ENCODE data around the gene SPATA2L. TPM values are rescaled to one million over a fixed set of nuclear protein-coding genes. Genes with fewer than 3 reads are reported as not detected.

The SPATA2L gene, protein sequence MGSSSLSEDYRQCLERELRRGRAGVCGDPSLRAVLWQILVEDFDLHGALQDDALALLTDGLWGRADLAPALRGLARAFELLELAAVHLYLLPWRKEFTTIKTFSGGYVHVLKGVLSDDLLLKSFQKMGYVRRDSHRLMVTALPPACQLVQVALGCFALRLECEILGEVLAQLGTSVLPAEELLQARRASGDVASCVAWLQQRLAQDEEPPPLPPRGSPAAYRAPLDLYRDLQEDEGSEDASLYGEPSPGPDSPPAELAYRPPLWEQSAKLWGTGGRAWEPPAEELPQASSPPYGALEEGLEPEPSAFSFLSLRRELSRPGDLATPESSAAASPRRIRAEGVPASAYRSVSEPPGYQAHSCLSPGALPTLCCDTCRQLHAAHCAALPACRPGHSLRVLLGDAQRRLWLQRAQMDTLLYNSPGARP
- total RNA-seq, result 10.9 and 12.9 TPM in 2 replicates

DNA sequence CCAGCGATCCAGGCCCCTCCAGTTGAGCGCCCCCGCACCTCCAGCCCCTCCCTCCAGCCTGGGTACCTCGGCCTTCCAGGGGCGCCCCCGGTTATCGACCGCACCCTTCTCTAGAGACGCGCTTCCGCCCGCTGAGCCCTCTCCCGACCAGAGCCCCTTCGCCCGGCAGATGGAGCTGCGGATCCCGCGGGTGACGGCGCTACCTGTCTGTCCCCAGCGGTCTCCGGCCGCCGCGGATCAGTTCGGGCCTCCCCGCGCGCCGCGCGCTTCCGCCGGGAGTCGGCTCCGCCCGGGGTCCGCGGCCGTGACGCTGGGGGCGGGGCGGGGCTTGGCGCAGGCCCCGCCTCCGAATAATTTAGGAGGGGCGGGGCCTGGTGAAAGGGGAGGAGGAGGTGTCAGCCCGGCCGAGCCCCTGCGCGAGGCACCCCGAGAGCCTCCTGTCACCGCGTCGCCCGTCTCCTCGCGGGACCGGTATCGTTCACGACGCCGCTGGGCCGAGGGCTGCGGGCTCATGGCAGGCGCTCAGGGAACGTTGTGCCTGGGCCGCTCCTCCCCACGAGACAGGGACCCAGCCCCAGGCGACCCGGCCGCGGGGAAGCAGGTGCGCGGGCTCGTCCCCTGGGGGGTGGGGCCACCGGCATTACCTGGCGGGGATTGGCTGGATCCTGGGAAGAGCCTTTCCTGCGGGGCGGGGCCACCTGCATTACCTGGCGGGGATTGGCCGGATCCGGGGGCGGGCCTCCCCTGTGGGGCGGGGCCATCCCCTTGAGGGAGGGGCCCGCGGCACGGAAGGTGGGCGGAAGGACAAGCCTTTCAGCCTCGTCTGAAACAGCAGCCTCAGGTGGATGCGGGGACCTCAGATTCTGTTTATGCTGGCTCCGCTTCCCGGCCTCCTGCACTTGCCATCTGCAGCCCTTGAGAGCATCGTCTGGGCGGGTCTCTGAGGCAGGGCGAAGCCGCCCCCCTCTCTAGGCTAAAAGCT is at the start of gene SPATA2L:
TSS of gene SPATA2L (minus strand) at position 281 of the 982 bp plus-strand sequence. CDS start 473 bp downstream, outside the sequence.
- Mint-ChIP-seq H3K36me3 (ENCODE audit: low read depth) (peaks cover 4% of the 10 kb centered on the region), H3K4me1 (ENCODE audit: low read depth) (peaks cover 16% of the 10 kb centered on the region), H3K27me3 (ENCODE audit: low read depth) (no peaks in the 10 kb centered on the region), H3K9me3 (no peaks in the 10 kb centered on the region), H3K4me3 (ENCODE audit: low read depth) (peak within 1 kb of the TSS; percentile 83), H3K27ac (peak within 1 kb of the TSS; percentile 76)
- intact Hi-C loops (cut with micrococcal nuclease), result loop anchor here (1.0 to 5.0 kb wide), 3 partner anchors 15 to 271 kb away; partner anchors contain the start of genes CDK10 and ZNF276
- DNase-seq (ENCODE audit: low spot score), result peak; percentile 96

DNA sequence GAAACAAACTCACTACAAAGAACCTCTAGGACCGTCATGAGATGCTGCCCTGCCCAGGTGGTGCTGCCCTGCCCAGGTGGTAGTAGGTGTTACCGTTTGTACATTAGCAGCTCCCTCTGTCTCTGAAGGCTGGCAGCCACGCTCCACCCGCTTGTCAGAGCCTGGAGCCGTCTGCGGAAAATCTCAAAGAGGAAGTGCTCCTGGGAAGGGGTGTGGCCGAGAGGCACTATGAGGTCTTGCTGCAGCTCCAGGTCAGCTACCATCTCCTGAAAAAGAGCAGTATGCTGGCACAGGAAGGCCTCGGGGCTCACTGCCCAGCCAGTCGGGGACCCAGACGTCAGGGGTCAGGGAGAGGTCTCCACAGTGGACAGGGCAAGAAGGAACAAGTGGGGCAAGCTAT is 48.1 kb upstream of the SPATA2L start:
- no peak overlapping the region for H3K27ac Mint-ChIP-seq
- peaks cover 4% of the 10 kb centered on the region for H3K4me1 Mint-ChIP-seq (ENCODE audit: low read depth)
- intact Hi-C loops (cut with micrococcal nuclease), result no loop called here
- H3K27me3 Mint-ChIP-seq (ENCODE audit: low read depth), result no peaks in the 10 kb centered on the region
- H3K9me3 Mint-ChIP-seq, result no peaks in the 10 kb centered on the region
- H3K36me3 Mint-ChIP-seq (ENCODE audit: low read depth), result peaks cover 57% of the 10 kb centered on the region
- H3K4me3 Mint-ChIP-seq (ENCODE audit: low read depth), result no peak overlapping the region
- no peak for DNase-seq (ENCODE audit: low spot score)

DNA sequence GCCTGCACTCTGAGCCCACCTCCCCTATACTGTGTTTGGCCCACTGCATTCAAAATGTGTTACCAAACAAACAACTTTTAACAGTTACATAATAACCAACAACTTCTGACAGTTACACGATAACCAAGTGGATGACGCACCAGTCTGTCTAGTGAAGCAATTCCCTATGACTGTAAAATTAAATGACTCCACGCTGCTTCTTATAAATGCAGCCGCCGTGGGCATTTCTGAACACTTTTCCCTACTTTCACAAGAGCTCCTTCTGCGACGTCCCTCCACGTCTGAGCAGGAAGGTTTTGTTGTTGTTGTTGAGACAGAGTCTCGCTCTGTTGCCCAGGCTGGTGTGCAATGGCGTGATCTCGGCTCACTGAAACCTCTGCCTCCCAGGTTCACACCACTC is 47.4 kb upstream of the SPATA2L start:
- Mint-ChIP-seq H3K36me3 (ENCODE audit: low read depth) (peaks cover 60% of the 10 kb centered on the region), H3K9me3 (no peaks in the 10 kb centered on the region), H3K27ac (no peak overlapping the region), H3K4me3 (ENCODE audit: low read depth) (no peak overlapping the region), H3K4me1 (ENCODE audit: low read depth) (peaks cover 4% of the 10 kb centered on the region), H3K27me3 (ENCODE audit: low read depth) (no peaks in the 10 kb centered on the region)
- DNase-seq (ENCODE audit: low spot score), result no peak
- intact Hi-C loops (cut with micrococcal nuclease), result no loop called here

DNA sequence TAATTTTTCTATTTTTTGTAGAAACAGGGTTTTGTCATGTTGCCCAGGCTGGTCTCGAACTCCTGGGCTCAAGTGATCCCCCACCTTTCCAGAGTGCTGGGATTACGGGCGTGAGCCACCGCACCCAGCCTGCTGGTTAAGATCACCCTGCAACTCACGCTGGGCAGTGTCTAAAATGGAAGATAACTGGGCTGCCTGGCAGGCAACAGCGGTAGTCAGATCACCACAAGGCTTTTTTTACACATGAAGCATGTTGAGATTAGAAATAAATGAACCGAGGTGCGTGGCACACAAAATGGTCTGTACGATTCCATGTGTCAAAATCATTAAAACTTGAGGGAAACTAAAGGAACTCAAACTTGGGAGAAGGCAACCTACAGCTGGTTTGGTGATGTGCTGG is 46.6 kb upstream of the SPATA2L start:
- H3K4me1 Mint-ChIP-seq (ENCODE audit: low read depth), result peaks cover 4% of the 10 kb centered on the region
- H3K27ac Mint-ChIP-seq, result no peak overlapping the region
- no peaks in the 10 kb centered on the region for H3K9me3 Mint-ChIP-seq
- peaks cover 62% of the 10 kb centered on the region for H3K36me3 Mint-ChIP-seq (ENCODE audit: low read depth)
- H3K27me3 Mint-ChIP-seq (ENCODE audit: low read depth), result no peaks in the 10 kb centered on the region
- DNase-seq (ENCODE audit: low spot score), result no peak
- H3K4me3 Mint-ChIP-seq (ENCODE audit: low read depth), result no peak overlapping the region
- intact Hi-C loops (cut with micrococcal nuclease), result no loop called here

DNA sequence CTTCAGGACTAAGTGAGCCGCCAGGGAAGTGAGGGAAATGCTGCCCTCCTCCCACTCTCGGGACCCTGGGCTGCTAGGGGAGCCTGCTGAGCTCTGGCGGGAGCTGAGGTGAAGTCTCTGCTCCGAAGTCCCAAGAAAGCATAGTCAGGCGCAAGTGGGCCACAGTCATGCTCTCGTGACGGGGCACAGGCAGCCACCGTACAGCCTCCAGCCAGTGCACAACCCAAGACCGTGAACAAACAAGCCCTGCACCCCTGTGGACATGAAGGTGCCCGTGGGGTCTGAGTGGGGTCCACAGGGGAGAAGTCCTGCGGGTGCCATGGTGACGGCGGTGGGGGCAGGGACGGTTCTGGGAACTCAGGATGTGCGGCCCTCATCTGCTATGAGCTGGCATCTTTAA is 44.5 kb upstream of the SPATA2L start:
- H3K4me3 Mint-ChIP-seq (ENCODE audit: low read depth), result no peak overlapping the region
- no peaks in the 10 kb centered on the region for H3K27me3 Mint-ChIP-seq (ENCODE audit: low read depth)
- DNase-seq (ENCODE audit: low spot score), result no peak
- no peak overlapping the region for H3K27ac Mint-ChIP-seq
- peaks cover 4% of the 10 kb centered on the region for H3K4me1 Mint-ChIP-seq (ENCODE audit: low read depth)
- intact Hi-C loops (cut with micrococcal nuclease), result no loop called here
- peaks cover 67% of the 10 kb centered on the region for H3K36me3 Mint-ChIP-seq (ENCODE audit: low read depth)
- H3K9me3 Mint-ChIP-seq, result no peaks in the 10 kb centered on the region

DNA sequence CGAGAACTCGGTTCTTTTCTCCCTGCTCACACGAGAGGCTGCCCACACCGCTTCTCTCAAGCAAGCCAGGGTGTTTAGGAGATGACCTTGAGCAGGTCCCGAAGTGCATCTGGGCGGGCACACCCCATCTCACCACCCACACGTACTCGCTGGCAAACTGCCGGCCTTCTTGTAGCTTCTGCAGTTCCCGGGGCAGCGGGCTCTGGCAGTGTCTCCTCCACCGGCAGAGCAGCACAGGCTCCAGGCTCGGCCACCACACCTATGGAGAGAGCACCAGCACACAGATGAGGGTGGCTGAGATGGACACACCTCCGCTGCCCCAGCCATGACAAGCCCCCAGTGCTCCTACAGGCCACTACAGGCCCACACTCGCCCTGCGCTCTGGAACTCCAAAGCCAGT is 43.3 kb upstream of the SPATA2L start:
- Mint-ChIP-seq H3K9me3 (no peaks in the 10 kb centered on the region), H3K4me3 (ENCODE audit: low read depth) (no peak overlapping the region), H3K36me3 (ENCODE audit: low read depth) (peaks cover 68% of the 10 kb centered on the region), H3K4me1 (ENCODE audit: low read depth) (peaks cover 3% of the 10 kb centered on the region), H3K27ac (no peak overlapping the region), H3K27me3 (ENCODE audit: low read depth) (no peaks in the 10 kb centered on the region)
- no peak for DNase-seq (ENCODE audit: low spot score)
- intact Hi-C loops (cut with micrococcal nuclease), result no loop called here

DNA sequence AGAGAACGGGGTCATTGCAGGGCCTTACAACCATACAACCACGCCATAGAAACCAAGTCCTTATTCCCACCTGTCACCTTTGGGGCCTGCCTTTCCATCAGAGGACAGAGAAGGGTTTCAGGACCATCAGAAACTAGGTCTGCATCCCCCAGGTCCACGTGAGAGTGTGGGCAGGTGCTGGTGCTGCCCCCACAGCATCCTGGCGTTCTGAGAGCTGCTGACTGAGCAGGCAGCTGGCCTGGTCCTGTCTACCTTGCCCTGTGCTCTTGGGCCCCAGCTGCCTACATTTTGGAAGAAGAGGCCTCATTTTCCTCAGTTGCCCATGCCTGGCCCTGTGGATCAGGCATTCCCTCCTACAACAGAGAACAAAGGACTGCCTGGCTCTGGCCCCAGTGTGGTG is 41.4 kb upstream of the SPATA2L start:
- H3K36me3 Mint-ChIP-seq (ENCODE audit: low read depth), result peaks cover 72% of the 10 kb centered on the region
- H3K27me3 Mint-ChIP-seq (ENCODE audit: low read depth), result no peaks in the 10 kb centered on the region
- H3K4me3 Mint-ChIP-seq (ENCODE audit: low read depth), result no peak overlapping the region
- H3K4me1 Mint-ChIP-seq (ENCODE audit: low read depth), result peaks cover under 1% of the 10 kb centered on the region
- no peak overlapping the region for H3K27ac Mint-ChIP-seq
- intact Hi-C loops (cut with micrococcal nuclease), result no loop called here
- no peak for DNase-seq (ENCODE audit: low spot score)
- H3K9me3 Mint-ChIP-seq, result no peaks in the 10 kb centered on the region

DNA sequence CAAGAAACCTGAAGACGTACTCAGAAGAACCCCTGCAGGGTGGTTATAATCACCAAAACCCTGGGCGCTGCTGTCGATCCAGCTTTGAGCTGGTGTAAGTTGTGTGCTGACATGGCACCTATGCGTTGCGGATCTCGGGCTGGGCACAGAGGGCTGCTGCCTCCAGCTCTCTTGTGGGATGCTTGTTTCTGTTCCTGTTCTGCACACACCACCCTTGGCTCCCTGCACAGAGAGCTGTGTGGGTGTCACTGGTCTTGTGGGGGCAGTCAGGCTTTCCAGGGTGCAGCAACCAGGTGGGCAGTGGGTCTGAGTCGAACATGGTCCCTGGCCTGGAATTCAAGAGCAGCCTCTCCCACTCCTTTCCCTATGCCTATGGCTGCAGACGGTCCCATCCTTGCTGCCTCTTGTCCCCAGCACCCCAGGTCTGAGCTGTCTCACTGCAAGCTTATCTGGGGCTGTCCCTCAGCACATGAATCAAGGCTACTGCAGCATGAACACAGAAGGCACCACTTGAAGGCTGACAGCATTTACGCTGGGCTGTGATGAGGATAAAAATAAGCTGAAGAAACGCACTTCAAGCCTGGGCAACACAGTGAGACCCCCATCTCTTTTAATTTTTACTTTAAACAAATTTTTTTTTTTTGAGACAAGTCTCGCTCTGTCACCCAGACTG is 40.0 kb upstream of the SPATA2L start:
- H3K36me3 Mint-ChIP-seq (ENCODE audit: low read depth), result peaks cover 78% of the 10 kb centered on the region
- intact Hi-C loops (cut with micrococcal nuclease), result no loop called here
- no peak overlapping the region for H3K27ac Mint-ChIP-seq

DNA sequence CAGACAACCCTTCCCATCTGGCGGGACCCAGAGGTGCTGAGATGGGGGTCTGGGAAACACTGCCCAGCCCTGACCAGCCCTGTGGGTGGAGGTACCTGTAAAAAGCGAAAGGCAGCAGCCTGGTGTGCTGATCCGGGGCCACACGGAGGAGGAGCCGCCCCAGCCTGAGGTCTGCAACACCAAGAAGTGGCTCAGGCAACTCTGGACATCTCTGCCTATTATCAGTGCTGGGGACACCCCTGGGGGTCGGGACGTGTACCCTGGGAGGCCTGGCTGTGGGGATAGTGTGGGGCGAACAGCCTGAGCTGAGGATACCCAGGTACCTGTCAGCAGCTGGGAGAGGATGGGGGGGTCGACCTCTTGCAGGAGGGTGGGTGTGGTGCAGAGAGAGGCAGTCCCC is 37.9 kb upstream of the SPATA2L start:
- no peak overlapping the region for H3K27ac Mint-ChIP-seq
- no peak for DNase-seq (ENCODE audit: low spot score)
- intact Hi-C loops (cut with micrococcal nuclease), result no loop called here
- peaks cover 84% of the 10 kb centered on the region for H3K36me3 Mint-ChIP-seq (ENCODE audit: low read depth)
- no peak overlapping the region for H3K4me3 Mint-ChIP-seq (ENCODE audit: low read depth)
- no peaks in the 10 kb centered on the region for H3K9me3 Mint-ChIP-seq
- peaks cover 15% of the 10 kb centered on the region for H3K4me1 Mint-ChIP-seq (ENCODE audit: low read depth)
- H3K27me3 Mint-ChIP-seq (ENCODE audit: low read depth), result no peaks in the 10 kb centered on the region

More for the DNA sequence above, 40.0 kb upstream of the SPATA2L start:
- no peaks in the 10 kb centered on the region for H3K9me3 Mint-ChIP-seq
- peaks cover 13% of the 10 kb centered on the region for H3K4me1 Mint-ChIP-seq (ENCODE audit: low read depth)
- no peaks in the 10 kb centered on the region for H3K27me3 Mint-ChIP-seq (ENCODE audit: low read depth)
- DNase-seq (ENCODE audit: low spot score), result no peak
- H3K4me3 Mint-ChIP-seq (ENCODE audit: low read depth), result no peak overlapping the region

DNA sequence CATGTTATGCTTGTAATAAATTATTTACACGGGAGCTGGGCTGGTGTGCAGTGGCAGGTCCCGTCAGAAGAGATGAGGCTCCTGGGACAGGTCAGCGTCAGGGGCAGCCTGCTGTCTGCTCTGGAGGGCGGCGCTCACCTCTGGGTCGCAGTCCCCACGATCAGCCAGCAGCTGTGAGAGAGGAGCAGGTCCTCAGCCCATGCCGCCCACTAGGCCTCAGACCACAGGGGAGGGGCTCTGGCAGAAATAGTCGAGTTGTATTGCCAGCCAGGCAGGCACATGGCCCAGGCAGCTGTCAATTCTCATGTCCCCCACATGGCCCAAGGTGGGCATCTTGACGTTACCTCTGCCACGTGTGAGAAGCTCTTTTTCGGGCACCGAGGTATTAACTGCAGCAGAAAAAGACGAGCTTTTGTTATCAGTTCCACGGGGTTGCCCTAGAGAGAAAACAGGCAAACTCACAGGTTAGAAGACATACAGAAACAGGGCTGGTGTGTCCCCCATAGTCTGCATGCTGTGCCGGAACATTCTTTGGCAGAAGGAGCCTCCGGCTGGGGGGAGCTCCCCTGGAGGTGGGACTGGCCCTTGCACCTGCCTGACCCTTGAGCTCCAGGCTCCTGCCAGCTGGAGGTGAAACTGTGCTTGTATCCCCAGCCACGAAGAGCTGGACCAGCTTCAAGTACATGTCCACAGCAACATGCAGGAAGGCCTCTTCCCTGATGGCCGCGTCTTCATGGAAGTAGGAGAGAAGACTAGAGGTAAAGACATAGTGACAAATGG is 37.2 kb upstream of the SPATA2L start:
- DNase-seq (ENCODE audit: low spot score), result no peak
- Mint-ChIP-seq H3K27me3 (ENCODE audit: low read depth) (no peaks in the 10 kb centered on the region), H3K36me3 (ENCODE audit: low read depth) (peaks cover 82% of the 10 kb centered on the region), H3K4me1 (ENCODE audit: low read depth) (peaks cover 15% of the 10 kb centered on the region), H3K4me3 (ENCODE audit: low read depth) (no peak overlapping the region), H3K27ac (no peak overlapping the region), H3K9me3 (no peaks in the 10 kb centered on the region)
- intact Hi-C loops (cut with micrococcal nuclease), result no loop called here

DNA sequence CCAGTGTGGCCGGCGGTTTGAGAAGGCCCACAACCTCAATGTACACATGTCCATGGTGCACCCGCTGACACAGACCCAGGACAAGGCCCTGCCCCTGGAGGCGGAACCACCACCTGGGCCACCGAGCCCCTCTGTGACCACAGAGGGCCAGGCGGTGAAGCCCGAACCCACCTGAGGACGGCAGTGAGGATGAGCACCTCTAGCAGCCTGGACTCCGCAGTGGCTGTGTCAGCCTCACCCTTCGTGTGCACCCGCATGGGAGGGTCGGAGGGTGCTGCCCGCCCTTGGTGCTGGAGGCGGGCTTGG is 36.5 kb upstream of the SPATA2L start:
- Mint-ChIP-seq H3K4me1 (ENCODE audit: low read depth) (peaks cover 15% of the 10 kb centered on the region), H3K36me3 (ENCODE audit: low read depth) (peaks cover 84% of the 10 kb centered on the region)
- DNase-seq (ENCODE audit: low spot score), result no peak

More for the DNA sequence above, 36.5 kb upstream of the SPATA2L start:
- Mint-ChIP-seq H3K9me3 (no peaks in the 10 kb centered on the region), H3K27me3 (ENCODE audit: low read depth) (no peaks in the 10 kb centered on the region), H3K27ac (peak overlapping the region; percentile 19), H3K4me3 (ENCODE audit: low read depth) (no peak overlapping the region)
- intact Hi-C loops (cut with micrococcal nuclease), result no loop called here

All from activated T-helper 2 cell treated with anti-CD3 and anti-CD28 coated beads, Interferon-gamma antibody, Interleukin-2, Interleukin-4, amounts not matched to agents 10 μg/mL and 5 μg/mL and 100 μg/mL, durations not matched to agents 14 hours and 24 hours and 36 hours (primary cell).